ENCODE results near the gene PRC1. TPM values are rescaled to one million over a fixed set of nuclear protein-coding genes. Genes with fewer than 3 reads are reported as not detected.

Gene PRC1, protein sequence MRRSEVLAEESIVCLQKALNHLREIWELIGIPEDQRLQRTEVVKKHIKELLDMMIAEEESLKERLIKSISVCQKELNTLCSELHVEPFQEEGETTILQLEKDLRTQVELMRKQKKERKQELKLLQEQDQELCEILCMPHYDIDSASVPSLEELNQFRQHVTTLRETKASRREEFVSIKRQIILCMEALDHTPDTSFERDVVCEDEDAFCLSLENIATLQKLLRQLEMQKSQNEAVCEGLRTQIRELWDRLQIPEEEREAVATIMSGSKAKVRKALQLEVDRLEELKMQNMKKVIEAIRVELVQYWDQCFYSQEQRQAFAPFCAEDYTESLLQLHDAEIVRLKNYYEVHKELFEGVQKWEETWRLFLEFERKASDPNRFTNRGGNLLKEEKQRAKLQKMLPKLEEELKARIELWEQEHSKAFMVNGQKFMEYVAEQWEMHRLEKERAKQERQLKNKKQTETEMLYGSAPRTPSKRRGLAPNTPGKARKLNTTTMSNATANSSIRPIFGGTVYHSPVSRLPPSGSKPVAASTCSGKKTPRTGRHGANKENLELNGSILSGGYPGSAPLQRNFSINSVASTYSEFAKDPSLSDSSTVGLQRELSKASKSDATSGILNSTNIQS
- total RNA-seq, result 100 to 1,000 TPM; 151 to 158 TPM

DNA sequence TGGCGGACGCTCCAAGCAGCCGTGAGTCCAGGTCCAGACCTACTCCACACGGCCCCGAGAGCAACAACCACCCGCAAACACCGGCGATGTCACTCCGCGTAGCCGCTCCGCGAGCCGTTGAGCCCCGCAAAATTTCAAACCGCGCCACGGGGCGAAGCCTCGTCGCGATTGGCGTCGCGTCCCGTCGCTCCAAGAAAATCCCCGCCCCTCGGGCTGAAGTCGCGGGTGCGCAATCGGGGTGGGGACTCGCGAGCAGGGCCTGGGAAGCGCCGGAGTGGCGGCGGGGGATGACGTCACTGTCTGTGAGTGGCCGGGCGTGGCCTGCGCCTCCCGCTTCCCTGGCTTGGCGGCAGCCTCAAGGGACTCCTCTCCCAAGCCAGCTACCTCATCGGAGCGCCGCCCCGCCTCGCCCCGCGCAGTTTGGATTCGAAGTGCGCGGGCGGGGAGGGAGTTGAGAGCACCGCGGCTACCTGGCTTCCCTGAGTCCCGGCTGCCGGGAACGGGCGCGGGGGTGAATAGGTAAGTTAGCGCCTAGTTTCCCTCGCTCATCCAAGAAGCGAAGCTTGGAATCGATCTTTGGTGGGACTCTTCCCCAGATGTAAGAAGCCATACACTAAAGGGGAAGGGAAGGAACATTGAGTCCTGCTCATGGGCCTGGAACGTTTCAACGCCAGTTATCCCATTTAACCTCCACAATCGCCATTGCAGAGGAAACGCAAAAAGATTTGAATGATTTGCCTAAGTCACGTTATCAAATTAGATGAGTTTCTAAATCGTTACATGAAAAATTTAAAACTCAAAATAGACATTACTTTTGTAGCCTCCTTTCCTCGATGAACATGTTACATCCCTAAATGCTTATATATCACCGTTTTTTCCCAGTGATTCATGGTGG lies at the start of gene PRC1:
Gene PRC1, minus strand, starts transcription at position 119 of the 895 bp plus-strand sequence. Its CDS starts 118 bp downstream, at position 1.
- ChIA-PET CTCF (interaction anchor here (1.0 to 1.2 kb wide), 3 partner anchors 61 to 64 kb away, joined by 3 to 4 read pairs (median 3); partner anchors contain the start of gene HDDC3), POLR2A (interaction anchor here (1.0 to 1.7 kb wide), 4 partner anchors 13 to 40 kb away, joined by 3 to 5 read pairs (median 4); partner anchors contain the start of gene RCCD1)
- peak within 1 kb of the TSS; percentile 100 for H3K4me3 Mint-ChIP-seq
- H3K4me1 Mint-ChIP-seq (ENCODE audit: low read depth), result peaks cover 25% of the 10 kb centered on the region
- intact Hi-C loops (cut with micrococcal nuclease), result loop anchor here (1.0 to 2.0 kb wide), 3 partner anchors 28 to 59 kb away; partner anchors contain the start of genes RCCD1, UNC45A and VPS33B
- peak; percentile 99 for DNase-seq
- peaks cover 2% of the 10 kb centered on the region for H3K27me3 Mint-ChIP-seq
- H3K9me3 Mint-ChIP-seq, result no peaks in the 10 kb centered on the region
- peaks cover 30% of the 10 kb centered on the region for H3K36me3 Mint-ChIP-seq
- peak within 1 kb of the TSS; percentile 98 for H3K27ac Mint-ChIP-seq

DNA sequence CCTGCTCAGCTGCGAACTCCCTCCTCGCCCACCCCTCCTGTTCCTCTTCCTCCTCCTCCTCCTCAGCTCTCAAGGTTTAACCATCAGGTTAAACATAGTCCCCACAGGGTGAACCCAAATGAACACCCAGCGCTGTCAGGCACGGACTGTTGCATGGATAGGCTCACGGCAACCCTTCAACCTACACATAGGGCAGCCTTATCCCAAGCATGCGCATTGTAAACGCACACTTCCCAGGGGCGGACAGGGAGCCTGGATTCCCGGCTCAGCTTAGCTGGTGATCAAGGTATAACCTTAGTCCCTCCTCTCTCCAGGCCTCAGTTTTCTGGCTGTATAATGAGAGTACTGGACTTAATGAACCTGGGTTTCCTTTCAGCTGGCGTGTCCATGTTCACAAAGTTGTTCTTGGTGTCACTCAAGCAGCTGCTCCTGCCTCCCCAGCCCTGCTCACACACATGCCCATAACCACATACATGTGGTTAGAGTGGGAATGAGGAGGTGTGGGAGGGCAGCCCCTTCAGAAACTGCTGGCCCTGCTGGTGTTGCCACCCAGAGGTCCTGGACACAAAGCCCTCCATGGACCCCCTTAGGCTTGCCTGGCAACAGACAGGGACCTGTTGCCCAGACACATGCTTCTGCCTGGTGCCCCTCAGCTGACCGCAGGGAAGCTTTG lies 49.0 kb upstream of the PRC1 start:
- intact Hi-C loops (cut with micrococcal nuclease), result no loop called here
- no peaks in the 10 kb centered on the region for H3K36me3 Mint-ChIP-seq
- H3K4me3 Mint-ChIP-seq, result no peak overlapping the region
- ChIA-PET CTCF (interaction anchor here (1.2 kb wide), 1 partner anchor 10 kb away, joined by 6 read pairs; no protein-coding TSS in a partner anchor), POLR2A (no interaction called here)
- no peaks in the 10 kb centered on the region for H3K27me3 Mint-ChIP-seq
- DNase-seq, result no peak
- no peak overlapping the region for H3K27ac Mint-ChIP-seq
- peaks cover 17% of the 10 kb centered on the region for H3K4me1 Mint-ChIP-seq (ENCODE audit: low read depth)
- peaks cover 5% of the 10 kb centered on the region for H3K9me3 Mint-ChIP-seq

DNA sequence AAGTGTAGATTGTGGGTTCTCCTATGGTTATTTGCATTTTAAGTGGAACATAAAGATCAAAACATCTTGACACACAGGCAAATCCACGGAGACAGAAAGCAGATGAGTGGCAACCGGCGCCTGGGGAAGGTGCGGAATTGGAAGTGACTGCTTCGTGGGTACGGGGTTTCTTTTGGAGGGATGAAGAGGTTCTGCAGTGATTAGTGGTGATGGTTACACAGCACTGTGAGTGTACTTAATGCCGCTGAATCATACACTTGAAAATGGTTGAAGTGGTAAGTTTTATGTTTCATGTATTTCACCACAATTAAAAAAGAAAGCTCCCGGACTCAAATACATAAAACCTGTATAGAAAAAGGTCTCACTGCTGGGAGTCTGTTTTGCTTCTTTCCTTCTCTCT lies 46.5 kb upstream of the PRC1 start:
- Mint-ChIP-seq H3K27ac (no peak overlapping the region), H3K27me3 (no peaks in the 10 kb centered on the region), H3K36me3 (no peaks in the 10 kb centered on the region), H3K4me3 (no peak overlapping the region), H3K9me3 (no peaks in the 10 kb centered on the region), H3K4me1 (ENCODE audit: low read depth) (peaks cover 6% of the 10 kb centered on the region)
- CTCF ChIA-PET, result interaction anchor here (1.0 kb wide), 1 partner anchor 8 kb away, joined by 3 read pairs; no protein-coding TSS in a partner anchor
- intact Hi-C loops (cut with micrococcal nuclease), result no loop called here
- POLR2A ChIA-PET, result no interaction called here
- DNase-seq, result no peak

DNA sequence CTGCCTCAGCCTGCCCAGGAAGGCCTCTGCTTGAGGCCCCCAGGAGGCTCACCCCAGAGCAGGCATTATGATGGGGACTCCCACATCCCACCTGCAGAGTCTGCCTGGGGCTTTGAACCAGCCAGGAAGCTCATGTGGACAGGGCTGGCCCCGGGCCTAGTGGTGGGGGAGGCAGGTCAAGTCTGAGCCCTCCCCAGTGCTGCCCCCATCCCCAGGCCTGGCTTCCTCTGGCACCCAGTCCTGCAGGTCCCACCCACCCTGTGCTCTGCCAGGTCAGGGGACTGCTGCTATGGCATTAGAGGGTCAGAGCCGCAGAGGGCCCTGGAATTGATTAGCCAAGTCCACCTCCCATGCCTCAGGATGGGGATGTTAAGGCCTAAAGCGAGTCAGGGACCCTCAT lies 45.7 kb upstream of the PRC1 start:
- Mint-ChIP-seq H3K9me3 (no peaks in the 10 kb centered on the region), H3K4me1 (ENCODE audit: low read depth) (peaks cover 6% of the 10 kb centered on the region), H3K27me3 (no peaks in the 10 kb centered on the region), H3K36me3 (no peaks in the 10 kb centered on the region), H3K27ac (no peak overlapping the region), H3K4me3 (no peak overlapping the region)
- CTCF ChIA-PET, result interaction anchor here (0.6 kb wide), 1 partner anchor 91 kb away, joined by 3 read pairs; no protein-coding TSS in a partner anchor
- intact Hi-C loops (cut with micrococcal nuclease), result no loop called here
- POLR2A ChIA-PET, result no interaction called here
- DNase-seq, result no peak

DNA sequence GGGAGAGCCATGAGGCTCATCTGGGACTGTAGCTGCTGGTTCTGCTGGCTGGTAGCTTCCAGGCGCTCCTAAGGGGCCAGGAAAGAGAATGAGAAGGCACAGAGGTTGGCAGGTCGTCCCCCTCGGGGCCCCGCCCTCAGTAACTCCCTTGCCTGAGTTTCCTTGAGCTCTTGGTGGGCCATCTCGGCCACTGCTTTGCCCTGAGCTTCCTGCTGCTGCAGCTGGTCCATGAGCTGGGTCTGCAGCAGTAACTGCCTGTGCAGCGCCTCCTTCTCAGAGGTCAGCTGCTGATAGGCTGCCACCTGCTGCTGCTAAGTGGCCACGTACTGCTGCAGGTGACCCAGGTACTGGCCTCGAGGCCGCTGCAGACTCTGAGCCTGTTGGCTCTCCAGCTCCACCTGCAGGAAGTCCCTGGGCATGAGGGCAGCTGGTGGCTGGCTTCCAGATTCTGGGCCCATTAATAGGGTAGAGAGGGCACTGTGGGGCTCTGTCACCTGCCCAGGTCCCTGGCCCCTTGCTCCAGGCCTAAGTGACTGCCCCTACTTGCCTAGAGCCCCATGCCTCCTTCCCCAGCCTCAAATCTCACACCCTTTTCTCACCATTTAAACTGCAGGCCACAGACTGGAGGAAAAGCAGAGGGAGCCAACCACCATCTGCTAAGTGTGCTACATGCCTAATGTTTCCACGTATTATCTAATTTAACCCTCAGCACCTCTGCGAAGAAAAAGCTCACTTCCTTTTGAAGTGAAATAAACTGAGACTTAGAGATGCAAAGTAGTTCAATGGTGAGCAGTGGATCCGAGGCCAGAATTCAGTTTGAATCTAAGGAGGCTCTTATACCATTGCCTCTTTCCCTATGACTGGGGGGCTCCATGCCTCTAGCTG lies 38.8 kb upstream of the PRC1 start:
- intact Hi-C loops (cut with micrococcal nuclease), result loop anchor here (1.0 kb wide), 1 partner anchor 77 kb away; no protein-coding TSS in a partner anchor
- no peaks in the 10 kb centered on the region for H3K9me3 Mint-ChIP-seq
- CTCF ChIA-PET, result interaction anchor here (0.8 to 3.1 kb wide), 20 partner anchors 8 to 741 kb away, joined by 3 to 31 read pairs (median 4); partner anchors contain the start of genes HDDC3, RCCD1, UNC45A and VPS33B
- no peak overlapping the region for H3K4me3 Mint-ChIP-seq
- POLR2A ChIA-PET, result interaction anchor here (1.2 kb wide), 1 partner anchor 10 kb away, joined by 4 read pairs; the partner anchor contains the start of gene VPS33B
- H3K27me3 Mint-ChIP-seq, result no peaks in the 10 kb centered on the region
- DNase-seq, result peak; percentile 77
- H3K27ac Mint-ChIP-seq, result no peak overlapping the region
- no peaks in the 10 kb centered on the region for H3K36me3 Mint-ChIP-seq
- H3K4me1 Mint-ChIP-seq (ENCODE audit: low read depth), result peaks cover 4% of the 10 kb centered on the region

DNA sequence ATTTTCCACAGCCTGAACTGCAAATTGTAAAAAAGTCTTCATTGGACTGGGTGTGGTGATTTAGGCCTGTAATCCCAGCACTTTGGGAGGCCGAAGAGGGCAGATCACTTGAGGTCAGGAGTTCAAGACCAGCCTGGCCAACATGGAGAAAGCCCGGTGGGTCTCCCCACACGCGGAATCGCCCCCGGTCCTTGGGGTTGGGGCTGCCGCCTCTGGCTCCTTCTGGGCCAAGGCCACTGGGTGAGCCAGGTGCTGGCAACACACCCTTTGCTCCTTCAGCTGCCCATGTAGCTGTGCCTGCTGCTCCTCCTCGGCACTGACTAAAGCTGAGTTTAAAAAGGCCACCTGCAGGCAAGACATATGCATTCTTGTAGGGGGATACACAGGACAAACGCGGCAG lies 37.5 kb upstream of the PRC1 start:
- ChIA-PET POLR2A (no interaction called here), CTCF (interaction anchor here (2.8 to 3.1 kb wide), 2 partner anchors 74 to 99 kb away, joined by 14 to 31 read pairs; partner anchors contain the start of gene HDDC3)
- no peaks in the 10 kb centered on the region for H3K9me3 Mint-ChIP-seq
- no peak for DNase-seq
- intact Hi-C loops (cut with micrococcal nuclease), result no loop called here
- no peaks in the 10 kb centered on the region for H3K36me3 Mint-ChIP-seq
- no peak overlapping the region for H3K4me3 Mint-ChIP-seq
- H3K27me3 Mint-ChIP-seq, result no peaks in the 10 kb centered on the region
- no peak overlapping the region for H3K27ac Mint-ChIP-seq
- H3K4me1 Mint-ChIP-seq (ENCODE audit: low read depth), result peaks cover 4% of the 10 kb centered on the region

DNA sequence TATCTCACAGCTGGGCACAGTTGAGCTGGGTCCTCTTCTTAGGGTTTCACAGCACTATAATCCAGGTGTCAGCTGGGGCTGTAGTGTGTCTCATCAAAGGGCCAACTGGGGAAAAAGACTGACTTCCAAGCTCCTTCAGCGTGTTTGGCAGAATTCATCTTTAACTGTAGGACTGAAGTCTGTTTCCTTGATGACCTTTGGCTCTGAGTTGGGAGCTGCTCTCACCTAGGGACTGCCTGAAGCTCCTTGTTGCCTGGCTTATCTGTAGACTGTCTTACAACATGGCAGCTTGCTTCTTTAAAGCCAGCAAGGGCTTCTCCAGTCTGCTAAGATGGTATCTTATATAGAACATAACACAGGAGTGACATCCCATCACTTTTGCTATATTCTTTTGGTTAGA lies 33.3 kb upstream of the PRC1 start:
- H3K4me3 Mint-ChIP-seq, result no peak overlapping the region
- H3K9me3 Mint-ChIP-seq, result no peaks in the 10 kb centered on the region
- intact Hi-C loops (cut with micrococcal nuclease), result loop anchor here (10.0 kb wide), 1 partner anchor 827 kb away; the partner anchor contains the start of gene SLCO3A1
- H3K27me3 Mint-ChIP-seq, result no peaks in the 10 kb centered on the region
- H3K27ac Mint-ChIP-seq, result no peak overlapping the region
- ChIA-PET POLR2A (no interaction called here), CTCF (interaction anchor here (1.3 kb wide), 1 partner anchor 71 kb away, joined by 6 read pairs; no protein-coding TSS in a partner anchor)
- H3K4me1 Mint-ChIP-seq (ENCODE audit: low read depth), result peaks cover 7% of the 10 kb centered on the region
- no peaks in the 10 kb centered on the region for H3K36me3 Mint-ChIP-seq
- no peak for DNase-seq

DNA sequence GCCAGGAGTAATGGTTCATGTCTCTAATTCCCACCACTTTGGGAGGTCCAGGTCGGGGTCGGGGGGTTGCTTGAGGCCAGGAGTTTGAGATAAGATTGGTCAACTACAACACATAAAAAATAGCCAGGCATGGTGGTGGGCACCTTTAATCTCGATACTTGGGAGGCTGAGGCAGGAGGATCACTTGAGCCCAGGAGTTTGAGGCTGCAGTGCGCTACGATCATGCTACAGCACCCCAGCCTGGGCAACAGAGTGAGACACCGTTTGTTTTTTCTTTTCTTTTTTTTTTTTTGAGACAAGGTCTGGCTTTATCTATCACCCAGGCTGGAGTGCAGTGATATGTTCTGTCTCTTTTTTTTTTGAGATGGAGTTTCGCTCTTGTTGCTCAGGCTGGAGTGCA lies 29.4 kb upstream of the PRC1 start:
- no peak for DNase-seq
- no peaks in the 10 kb centered on the region for H3K9me3 Mint-ChIP-seq
- POLR2A ChIA-PET, result no interaction called here
- no peaks in the 10 kb centered on the region for H3K27me3 Mint-ChIP-seq
- intact Hi-C loops (cut with micrococcal nuclease), result loop anchor here (10.0 kb wide), 1 partner anchor 831 kb away; the partner anchor contains the start of gene SLCO3A1
- CTCF ChIA-PET, result interaction anchor here (3.9 kb wide), 1 partner anchor 10 kb away, joined by 24 read pairs; no protein-coding TSS in a partner anchor
- H3K4me1 Mint-ChIP-seq (ENCODE audit: low read depth), result peaks cover 25% of the 10 kb centered on the region
- no peak overlapping the region for H3K4me3 Mint-ChIP-seq
- H3K27ac Mint-ChIP-seq, result no peak overlapping the region
- peaks cover 3% of the 10 kb centered on the region for H3K36me3 Mint-ChIP-seq

DNA sequence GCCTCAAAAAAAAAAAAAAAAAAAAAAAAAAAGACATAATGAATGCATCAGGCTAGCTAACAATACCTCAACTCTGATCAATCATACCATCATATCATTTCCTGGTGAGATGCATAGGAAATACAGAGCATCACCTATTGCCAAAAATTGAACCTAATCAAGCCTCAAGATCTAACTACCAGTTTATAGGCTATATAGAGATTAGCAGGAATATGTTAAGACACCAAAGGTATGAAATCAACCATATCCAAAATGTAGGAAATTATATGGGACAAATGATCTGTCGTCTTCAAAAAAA lies 28.4 kb upstream of the PRC1 start:
- ChIA-PET POLR2A (interaction anchor here (0.6 to 1.4 kb wide), 4 partner anchors 10 to 96 kb away, joined by 3 to 7 read pairs (median 4); partner anchors contain the start of gene HDDC3), CTCF (interaction anchor here (2.1 to 3.9 kb wide), 3 partner anchors 11 to 90 kb away, joined by 6 to 24 read pairs (median 18); partner anchors contain the start of gene HDDC3)
- Mint-ChIP-seq H3K4me1 (ENCODE audit: low read depth) (peaks cover 32% of the 10 kb centered on the region), H3K27me3 (no peaks in the 10 kb centered on the region), H3K4me3 (peak overlapping the region; percentile 89), H3K27ac (peak overlapping the region; percentile 90), H3K9me3 (no peaks in the 10 kb centered on the region), H3K36me3 (peaks cover 3% of the 10 kb centered on the region)
- intact Hi-C loops (cut with micrococcal nuclease), result loop anchor here (1.0 to 10.0 kb wide), 3 partner anchors 28 to 832 kb away; partner anchors contain the start of genes PRC1 and SLCO3A1
- no peak for DNase-seq
